ENCODE results near the gene RUNX1. TPM values are rescaled to one million over a fixed set of nuclear protein-coding genes. Genes with fewer than 3 reads are reported as not detected.

Gene RUNX1
- total and polyA plus RNA-seq, 2 of the 13 experiments (the other 11 are each of a cell fraction or from before 2014, with no cell fraction given): 5.4 to 6.4 TPM

DNA sequence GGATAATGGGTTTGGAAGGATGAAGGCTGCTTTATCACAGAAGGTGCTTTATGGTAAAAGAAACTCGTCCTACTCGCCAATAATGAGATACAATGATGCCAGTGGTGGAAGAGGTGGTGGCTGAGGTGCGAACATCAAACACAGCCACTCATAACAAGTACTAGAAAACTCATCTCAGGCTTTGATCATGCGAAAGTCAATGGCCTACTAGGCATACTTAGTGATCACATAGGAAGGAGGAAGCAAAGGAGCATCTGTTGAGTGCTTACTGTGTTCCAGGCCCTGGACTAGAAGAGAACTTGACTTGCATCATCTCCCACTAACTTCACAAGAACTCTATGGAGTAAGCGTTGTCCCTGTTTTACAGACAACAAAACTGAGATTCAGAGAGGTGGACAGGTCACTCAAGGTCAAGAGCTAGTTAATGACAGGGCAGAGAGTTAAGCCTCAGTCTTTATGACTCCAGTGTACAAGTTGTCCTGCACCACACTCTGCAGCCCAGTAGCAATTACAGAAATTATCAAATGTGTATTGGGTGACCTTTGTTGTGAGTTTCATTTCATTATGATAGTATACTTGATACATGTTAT, 33.6 kb downstream of the RUNX1 start:
- H4K20me1 ChIP-seq (ENCODE audit: insufficient read depth, low read length): no peaks in the 10 kb centered on the region
- H3K9me3 ChIP-seq (ENCODE audit: low read length): no peaks in the 10 kb centered on the region
- H3K4me1 ChIP-seq (ENCODE audit: insufficient read depth, low read length): peaks cover 65% of the 10 kb centered on the region
- POLR2A ChIA-PET: no interaction called here
- H3K79me2 ChIP-seq (ENCODE audit: insufficient read depth, low read length): no peaks in the 10 kb centered on the region
- in situ Hi-C loops (cut with HindIII; ENCODE audit: extremely low pct_ligation_motif_present, low pct_unique_long_range_greater_than_20kb): no loop called here
- no peaks in the 10 kb centered on the region for H3K36me3 ChIP-seq (replicated peaks in 1 of 2; ENCODE audit: control insufficient read depth in 1 of 2, insufficient read depth in 2 of 2, low read length in 2 of 2)
- no peak overlapping the region for H3K27ac ChIP-seq (ENCODE audit: extremely low read length, insufficient read depth, low read length)
- H3K9ac ChIP-seq (ENCODE audit: insufficient read depth, low read depth, low read length): no peak overlapping the region
- TF ChIP-seq, protein P1, sequence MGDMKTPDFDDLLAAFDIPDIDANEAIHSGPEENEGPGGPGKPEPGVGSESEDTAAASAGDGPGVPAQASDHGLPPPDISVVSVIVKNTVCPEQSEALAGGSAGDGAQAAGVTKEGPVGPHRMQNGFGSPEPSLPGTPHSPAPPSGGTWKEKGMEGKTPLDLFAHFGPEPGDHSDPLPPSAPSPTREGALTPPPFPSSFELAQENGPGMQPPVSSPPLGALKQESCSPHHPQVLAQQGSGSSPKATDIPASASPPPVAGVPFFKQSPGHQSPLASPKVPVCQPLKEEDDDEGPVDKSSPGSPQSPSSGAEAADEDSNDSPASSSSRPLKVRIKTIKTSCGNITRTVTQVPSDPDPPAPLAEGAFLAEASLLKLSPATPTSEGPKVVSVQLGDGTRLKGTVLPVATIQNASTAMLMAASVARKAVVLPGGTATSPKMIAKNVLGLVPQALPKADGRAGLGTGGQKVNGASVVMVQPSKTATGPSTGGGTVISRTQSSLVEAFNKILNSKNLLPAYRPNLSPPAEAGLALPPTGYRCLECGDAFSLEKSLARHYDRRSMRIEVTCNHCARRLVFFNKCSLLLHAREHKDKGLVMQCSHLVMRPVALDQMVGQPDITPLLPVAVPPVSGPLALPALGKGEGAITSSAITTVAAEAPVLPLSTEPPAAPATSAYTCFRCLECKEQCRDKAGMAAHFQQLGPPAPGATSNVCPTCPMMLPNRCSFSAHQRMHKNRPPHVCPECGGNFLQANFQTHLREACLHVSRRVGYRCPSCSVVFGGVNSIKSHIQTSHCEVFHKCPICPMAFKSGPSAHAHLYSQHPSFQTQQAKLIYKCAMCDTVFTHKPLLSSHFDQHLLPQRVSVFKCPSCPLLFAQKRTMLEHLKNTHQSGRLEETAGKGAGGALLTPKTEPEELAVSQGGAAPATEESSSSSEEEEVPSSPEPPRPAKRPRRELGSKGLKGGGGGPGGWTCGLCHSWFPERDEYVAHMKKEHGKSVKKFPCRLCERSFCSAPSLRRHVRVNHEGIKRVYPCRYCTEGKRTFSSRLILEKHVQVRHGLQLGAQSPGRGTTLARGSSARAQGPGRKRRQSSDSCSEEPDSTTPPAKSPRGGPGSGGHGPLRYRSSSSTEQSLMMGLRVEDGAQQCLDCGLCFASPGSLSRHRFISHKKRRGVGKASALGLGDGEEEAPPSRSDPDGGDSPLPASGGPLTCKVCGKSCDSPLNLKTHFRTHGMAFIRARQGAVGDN (CRISPR knock-in tag; IDR thresholded peaks at IDR 0.05): no peak
- TF ChIP-seq, protein P2, sequence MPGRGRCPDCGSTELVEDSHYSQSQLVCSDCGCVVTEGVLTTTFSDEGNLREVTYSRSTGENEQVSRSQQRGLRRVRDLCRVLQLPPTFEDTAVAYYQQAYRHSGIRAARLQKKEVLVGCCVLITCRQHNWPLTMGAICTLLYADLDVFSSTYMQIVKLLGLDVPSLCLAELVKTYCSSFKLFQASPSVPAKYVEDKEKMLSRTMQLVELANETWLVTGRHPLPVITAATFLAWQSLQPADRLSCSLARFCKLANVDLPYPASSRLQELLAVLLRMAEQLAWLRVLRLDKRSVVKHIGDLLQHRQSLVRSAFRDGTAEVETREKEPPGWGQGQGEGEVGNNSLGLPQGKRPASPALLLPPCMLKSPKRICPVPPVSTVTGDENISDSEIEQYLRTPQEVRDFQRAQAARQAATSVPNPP (CRISPR knock-in tag; IDR thresholded peaks at IDR 0.05): no peak
- TF ChIP-seq HOXD1 (CRISPR knock-in tag; IDR thresholded peaks at IDR 0.05) (no peak), TBL1XR1 (IDR thresholded peaks at IDR 0.05; ENCODE audit: borderline replicate concordance, low read length, partially characterized antibody) (no peak), FOXM1 (CRISPR knock-in tag; IDR thresholded peaks at IDR 0.05) (no peak)
- H2AFZ ChIP-seq (ENCODE audit: low read length): no peak overlapping the region
- H3K4me2 ChIP-seq (ENCODE audit: low read depth, low read length): no peak overlapping the region
- no peak for DNase-seq (ENCODE audit: low spot score)
- 85% methylated on average over 5 of the region's 5 CpGs for WGBS (ENCODE audit: low lambda C conversion rate)
- CTCF ChIA-PET (ENCODE audit: low intra/inter-chr PET ratio, low total read pairs): no interaction called here
- H3K27me3 ChIP-seq (ENCODE audit: control insufficient read depth in 1 of 2, insufficient read depth in 2 of 2, low read length in 2 of 2): no peaks in the 10 kb centered on the region
- no peak for FAIRE-seq
- H3K4me3 ChIP-seq (replicated peaks in 1 of 3; ENCODE audit: insufficient read depth in 1 of 3, low read depth in 2 of 3, low read length in 3 of 3): no peak overlapping the region
- no peak for ATAC-seq
- BruUV-seq (replicated peaks): no TSS peak
- intact Hi-C loops (cut with micrococcal nuclease; ENCODE audit: unreplicated experiment): no loop called here

All from HepG2 (cell line).